Hematopoietic multipotent progenitor cell (in vitro differentiated cells): ENCODE measurements around the gene CD79B. TPM values are rescaled to one million over a fixed set of nuclear protein-coding genes. Genes with fewer than 3 reads are reported as not detected.
A peak's percentile ranks its signal among the peaks of the same experiment; 100 is the strongest.
"Not testable (repeated sequence)": the region's sequence is repeated elsewhere in the genome, so short reads cannot be mapped to it uniquely, and the experiment has no call there.

Source experiments
- DNase-seq, 3 donors: peaks; one replicate each; pipeline ENCODE4 v3.0.0-alpha.2; 2011 to 2015; ENCODE audit warnings: low read depth in 2 of 3, low spot score in 2 of 3
- total RNA-seq: library from RNA; depleted of rRNA; stranded (reverse); fragments of >200 nt; gene quantifications from one replicate; pipeline ENCODE4 v1.2.3, GENCODE V29; 2012

Gene CD79B
- total RNA-seq, 1 donor, result 67.1 TPM

- no peak for DNase-seq
Measured at GRCh38 chr17:63934183-63935112, 2.3 kb upstream of the CD79B start.

GRCh38 chr17:63933598-63933997 lies 1.5 kb upstream of the CD79B start:
- no peak for DNase-seq

GRCh38 chr17:63932721-63933120 lies 590 bp upstream of the CD79B start:
- no peak for DNase-seq

GRCh38 chr17:63930951-63931575 lies 1.1 kb downstream of the CD79B start:
- DNase-seq, result peak in 2 of 3 donors; percentile 62 to 64

GRCh38 chr17:63929860-63930766 lies 2.0 kb downstream of the CD79B start:
- DNase-seq, result no peak

- no peak for DNase-seq
Measured at GRCh38 chr17:63928966-63929695, 3.0 kb downstream of the CD79B start.

- no peak for DNase-seq
Measured at GRCh38 chr17:63928172-63928666, 3.9 kb downstream of the CD79B start.

- no peak for DNase-seq
Measured at GRCh38 chr17:63927464-63928171, 4.5 kb downstream of the CD79B start.

- DNase-seq, result no peak
Measured at GRCh38 chr17:63926164-63926563, 6.0 kb downstream of the CD79B start.

GRCh38 chr17:63925615-63926014 lies 6.5 kb downstream of the CD79B start:
- DNase-seq, result no peak

GRCh38 chr17:63922402-63922801 lies 9.7 kb downstream of the CD79B start:
- not testable (repeated sequence) for DNase-seq

GRCh38 chr17:63920779-63921178 lies 11.4 kb downstream of the CD79B start:
- not testable (repeated sequence) for DNase-seq

GRCh38 chr17:63920050-63920449 lies 12.1 kb downstream of the CD79B start:
- DNase-seq, result not testable (repeated sequence)

- DNase-seq, result peak; percentile 66 to 80 (median 69)
Measured at GRCh38 chr17:63919311-63919723, 12.8 kb downstream of the CD79B start.

- DNase-seq, result not testable (repeated sequence)
Measured at GRCh38 chr17:63918789-63919305, 13.3 kb downstream of the CD79B start, which contains the start of gene GH1. GH1 (minus strand) TSS chr17:63918839; CDS start chr17:63918776, 63 bp downstream.

- no peak for DNase-seq
Measured at GRCh38 chr17:63918305-63918704, 13.8 kb downstream of the CD79B start.

- no peak for DNase-seq
Measured at GRCh38 chr17:63917646-63918045, 14.5 kb downstream of the CD79B start.

GRCh38 chr17:63917206-63917605 lies 14.9 kb downstream of the CD79B start:
- not testable (repeated sequence) for DNase-seq
